NCI-H1417 treated with DMSO at 0.1 percent for 48 hours (cell line): ENCODE results near the gene MAN1B1.
"Not testable (repeated sequence)": the region's sequence is repeated elsewhere in the genome, so short reads cannot be mapped to it uniquely, and the experiment has no call there.

ENCODE experiments used
- DNase-seq: peaks from one replicate; lab custom pipeline; 2025; lab: John Stamatoyannopoulos, UW

Gene MAN1B1

DNA sequence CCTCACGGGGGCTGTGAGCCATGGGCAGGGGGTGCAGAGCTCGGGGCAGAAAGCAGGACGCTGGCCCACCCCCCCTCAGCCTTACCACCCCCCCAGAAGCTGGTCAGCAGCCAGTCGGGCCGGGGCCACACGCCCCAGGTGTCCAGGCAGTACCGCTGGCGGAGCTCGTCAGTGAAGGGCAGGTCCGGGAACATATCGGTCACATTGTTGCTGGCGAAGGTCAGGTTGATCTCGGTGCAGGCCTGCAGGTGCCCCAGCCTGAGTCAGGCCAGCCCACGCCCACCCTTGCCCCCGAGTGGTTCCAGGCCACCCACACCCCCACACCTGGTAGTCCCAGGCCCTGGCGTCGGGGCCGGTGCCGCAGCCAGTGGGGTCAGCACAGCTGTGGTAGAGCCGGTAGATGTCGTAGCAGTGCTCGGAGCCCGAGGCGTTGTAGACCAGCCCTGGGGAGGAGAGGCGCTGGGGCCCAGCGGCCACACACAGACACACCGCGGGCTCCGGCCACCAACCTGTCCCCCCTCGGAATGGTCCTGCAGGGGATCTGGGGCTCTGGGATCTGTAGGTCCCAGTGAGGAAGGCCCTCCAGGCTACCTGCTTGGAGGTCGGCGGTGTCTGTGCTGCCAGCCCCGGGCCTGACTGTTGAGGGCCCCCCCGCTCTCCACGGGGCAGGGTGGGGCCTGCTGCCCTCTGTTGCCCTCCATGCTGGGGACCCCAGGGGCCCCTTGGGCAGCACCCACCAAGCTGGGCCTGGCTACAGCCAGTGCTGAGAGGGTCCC lies 25.2 kb downstream of the MAN1B1 start:
- DNase-seq, result no peak

DNA sequence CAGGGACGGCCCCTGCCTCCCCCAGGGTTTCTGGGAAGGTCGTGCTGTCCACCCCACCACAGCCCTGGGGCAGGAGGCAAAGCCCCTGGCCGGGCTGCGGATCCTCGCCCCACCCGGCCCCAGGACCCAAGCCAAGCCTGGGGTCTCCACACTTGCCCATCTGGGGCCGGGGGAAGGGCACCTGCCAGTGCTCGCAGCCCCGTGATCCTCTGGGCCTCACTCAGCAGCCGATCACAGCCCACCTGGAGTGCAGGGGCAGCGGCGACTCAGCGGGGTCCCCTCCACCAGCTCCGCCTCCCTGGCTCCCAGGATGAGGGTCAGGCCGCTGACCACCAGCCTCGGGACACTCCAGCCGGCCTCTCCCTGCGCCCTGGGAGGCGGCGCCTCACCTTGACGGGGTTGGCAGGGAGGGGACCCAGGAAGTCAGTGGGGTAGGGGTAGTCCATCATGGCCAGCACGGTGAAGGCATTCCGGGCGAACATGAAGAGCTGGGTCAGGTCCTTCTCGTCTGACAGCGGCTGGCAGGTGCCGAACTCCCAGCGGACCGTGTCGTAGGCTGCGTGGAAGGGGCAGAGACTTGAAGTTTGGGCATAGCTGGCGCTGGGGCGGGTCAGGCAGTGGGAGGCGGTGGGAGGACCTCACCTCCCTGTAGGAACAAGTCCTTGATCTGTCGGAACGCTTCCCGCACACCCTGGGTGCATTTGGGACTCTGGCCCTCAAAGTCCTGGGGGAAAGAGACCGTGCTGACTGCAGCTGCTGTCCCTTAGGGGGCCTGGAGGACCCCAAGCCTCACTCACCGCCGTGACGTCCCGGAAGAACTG lies 26.0 kb downstream of the MAN1B1 start:
- no peak for DNase-seq

DNA sequence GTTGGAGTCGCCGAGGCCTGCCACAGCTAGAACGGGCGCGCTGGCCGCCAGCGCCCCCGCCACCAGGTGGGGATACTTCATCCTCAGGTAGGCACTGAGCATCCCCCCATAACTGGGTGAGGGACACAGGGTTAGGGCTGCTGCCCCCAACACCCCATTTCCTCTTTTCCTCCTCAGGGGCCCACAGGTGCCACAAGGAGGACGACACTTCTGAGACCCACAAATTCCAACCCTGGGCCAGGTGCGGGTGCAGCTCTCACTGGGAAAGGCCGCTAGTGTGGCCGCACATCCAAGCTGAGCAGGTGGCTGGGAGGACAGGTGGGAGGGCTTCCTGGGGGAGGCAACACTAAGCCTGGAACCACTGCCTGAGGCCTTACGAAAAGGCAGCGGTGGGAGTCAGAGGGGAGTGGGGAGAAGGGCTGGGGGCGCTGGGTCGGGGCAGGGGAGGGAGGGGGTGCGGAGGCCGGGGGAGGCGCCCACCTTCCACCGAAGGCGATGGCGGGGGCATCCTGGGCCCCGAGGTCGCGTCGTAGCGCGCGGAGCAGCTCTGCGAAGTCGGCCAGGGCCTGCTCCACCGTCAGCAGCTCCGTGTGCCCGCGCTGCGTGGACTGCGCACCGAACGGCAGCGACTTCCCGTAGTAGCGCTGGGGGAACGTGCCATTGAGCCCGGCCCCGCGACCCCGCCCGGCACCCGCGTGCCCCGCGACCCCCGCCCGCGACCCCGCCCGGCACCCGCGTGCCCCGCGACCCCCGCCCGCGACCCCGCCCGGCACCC lies 26.8 kb downstream of the MAN1B1 start:
- no peak for DNase-seq

DNA sequence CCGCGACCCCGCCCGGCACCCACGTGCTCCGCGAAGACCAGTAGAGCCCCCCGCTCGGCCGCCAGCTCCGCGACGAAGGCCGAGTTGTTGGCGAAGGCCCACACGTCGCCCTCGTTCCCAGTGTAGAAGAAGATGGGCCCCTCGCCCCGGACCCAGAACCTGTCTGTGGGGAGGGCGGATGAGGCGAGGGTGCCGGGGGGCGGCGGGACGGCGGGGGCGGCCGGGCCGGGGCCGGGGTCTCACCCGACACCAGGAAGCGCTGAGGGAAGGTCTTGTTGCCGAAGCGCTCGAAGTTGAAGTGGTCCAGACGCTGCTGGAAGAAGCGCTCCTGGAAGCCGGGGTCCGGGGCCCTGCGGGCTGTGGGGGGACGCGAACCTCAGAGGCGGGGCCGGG lies 27.4 kb downstream of the MAN1B1 start:
- DNase-seq, result no peak

DNA sequence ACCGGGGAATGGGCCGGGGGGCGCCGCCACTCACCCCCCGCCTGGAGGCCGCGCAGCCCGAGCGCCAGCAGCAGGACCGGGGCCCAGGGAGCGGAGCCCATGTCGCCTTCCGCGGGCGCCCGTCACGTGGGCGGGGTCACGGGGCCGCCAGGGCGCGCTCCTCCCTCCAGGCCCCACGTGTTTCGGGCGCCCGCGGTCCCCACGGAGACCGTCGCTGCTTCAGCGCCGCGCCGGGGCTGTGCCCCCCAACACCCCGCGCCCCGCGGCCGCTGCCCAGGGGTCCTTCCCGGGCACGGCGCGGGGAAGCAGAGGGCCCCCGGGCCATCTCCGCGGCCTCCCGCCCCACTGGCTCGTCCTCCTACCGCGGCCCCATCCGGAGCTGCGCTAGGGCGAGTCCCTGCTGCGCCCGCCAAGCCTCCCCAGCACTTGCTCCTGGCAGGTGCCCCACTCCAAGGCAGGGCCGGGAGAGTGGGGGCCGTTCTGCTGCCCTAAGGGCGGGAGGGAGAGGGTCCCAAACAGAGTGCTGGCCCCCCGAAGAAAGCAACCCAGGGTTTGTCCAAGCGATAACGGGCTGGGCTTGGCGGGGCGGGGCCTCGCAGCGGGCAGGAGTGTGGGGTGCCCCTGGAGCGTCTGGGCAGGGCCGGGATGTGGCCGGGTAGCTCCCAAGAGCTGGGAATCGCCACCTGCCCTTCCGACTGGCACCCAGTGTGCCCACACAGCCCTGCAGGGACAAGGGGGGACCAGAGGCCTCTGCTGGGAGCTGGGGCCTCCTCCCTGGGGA lies 28.0 kb downstream of the MAN1B1 start, which contains the start of gene DPP7:
Gene DPP7 (minus strand): TSS at position 121 of the 781 bp plus-strand sequence. CDS start 20 bp downstream, at position 101.
- DNase-seq, result no peak

DNA sequence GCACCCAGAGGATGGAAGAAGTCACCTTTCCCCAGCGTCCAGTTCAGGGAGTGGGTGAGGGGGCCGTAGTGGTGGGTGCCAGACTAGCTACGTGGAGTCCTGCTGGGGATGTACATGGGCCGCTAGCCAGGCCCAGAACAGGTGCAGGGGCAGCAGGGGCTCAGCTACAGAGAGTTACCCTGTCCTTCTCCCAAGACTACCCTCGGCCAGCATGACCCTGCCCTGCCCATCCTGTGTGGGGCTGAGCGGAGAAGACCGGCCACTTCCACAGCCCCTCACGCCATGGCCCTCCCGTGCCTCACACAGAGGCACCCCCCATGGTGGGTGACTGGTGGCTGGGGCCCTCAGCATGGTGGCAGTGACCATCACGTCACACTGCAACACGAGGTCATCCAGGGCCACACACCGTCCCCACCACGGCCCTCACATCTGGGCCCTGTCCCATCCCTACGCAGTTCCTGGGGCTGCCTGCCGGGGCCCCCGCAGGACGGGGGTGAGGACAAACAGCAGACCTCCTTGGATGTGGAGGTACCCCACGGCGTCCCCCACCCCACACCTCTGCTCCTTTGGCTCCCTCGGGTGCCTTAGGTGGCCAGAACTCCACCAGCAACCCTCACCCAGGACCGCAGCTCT lies 28.7 kb downstream of the MAN1B1 start:
- no peak for DNase-seq

DNA sequence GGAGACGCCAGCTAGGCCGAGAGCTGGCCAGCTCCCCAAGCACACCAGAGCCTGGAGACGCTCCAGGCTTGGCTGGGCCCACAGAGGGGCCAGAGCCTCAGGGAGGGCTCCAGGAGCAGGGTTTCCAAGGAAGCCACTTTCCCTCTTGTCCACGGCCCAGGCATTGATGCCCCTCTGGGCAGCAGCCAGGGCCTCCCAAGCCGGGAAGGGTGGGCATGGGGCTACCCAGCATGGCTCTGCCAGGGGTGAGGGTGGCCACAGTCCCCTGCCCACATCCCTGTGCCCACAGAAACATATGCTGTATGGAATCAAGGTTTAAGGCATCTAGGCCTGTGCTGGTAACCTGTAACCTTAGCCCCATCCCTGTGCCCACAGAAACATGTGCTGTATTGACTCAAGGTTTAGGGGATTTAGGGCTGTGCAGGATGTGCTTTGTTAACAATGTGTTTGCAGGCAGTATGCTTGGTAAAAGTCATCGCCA lies 29.3 kb downstream of the MAN1B1 start:
- no peak for DNase-seq

DNA sequence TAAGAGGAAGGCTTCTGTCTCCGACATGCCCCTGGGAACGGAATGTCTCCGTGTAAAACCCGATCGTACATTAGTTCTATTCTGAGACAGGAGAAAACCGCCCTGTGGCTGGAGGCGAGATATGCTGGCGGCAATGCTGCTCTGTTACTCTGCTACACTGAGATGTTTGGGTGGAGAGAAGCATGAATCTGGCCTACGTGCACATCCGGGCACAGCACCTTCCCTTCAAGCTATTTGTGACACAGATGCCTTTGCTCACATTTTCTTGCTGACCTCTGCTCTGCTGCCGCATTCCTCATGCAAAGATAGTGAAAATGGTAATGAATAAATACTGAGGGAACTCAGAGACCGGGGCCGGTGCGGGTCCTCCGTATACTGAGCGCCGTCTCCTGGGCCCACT lies 29.9 kb downstream of the MAN1B1 start:
- DNase-seq, result no peak

DNA sequence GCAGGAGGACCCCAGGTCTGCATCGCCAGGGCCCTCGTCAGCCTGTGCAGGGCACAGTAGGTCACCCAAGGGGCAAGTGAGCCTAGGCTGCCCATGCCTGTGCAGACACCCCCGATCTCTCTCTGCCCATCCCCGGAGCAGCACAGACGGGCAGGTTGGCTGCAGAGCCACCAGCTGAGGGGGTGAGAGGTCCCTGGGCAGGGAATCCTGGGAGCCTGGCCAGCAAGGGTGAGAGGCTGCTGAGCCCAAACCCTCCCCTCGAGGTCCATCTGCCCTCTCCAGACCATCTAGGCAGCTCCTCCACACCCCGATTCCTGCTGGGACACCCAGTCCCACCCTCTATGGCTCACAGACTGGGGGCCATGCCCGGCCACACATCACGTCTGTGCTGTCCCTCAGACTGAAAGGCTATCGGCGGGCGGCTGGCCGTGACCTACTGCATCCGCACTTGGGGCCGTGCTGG lies 30.5 kb downstream of the MAN1B1 start:
- DNase-seq, result no peak

DNA sequence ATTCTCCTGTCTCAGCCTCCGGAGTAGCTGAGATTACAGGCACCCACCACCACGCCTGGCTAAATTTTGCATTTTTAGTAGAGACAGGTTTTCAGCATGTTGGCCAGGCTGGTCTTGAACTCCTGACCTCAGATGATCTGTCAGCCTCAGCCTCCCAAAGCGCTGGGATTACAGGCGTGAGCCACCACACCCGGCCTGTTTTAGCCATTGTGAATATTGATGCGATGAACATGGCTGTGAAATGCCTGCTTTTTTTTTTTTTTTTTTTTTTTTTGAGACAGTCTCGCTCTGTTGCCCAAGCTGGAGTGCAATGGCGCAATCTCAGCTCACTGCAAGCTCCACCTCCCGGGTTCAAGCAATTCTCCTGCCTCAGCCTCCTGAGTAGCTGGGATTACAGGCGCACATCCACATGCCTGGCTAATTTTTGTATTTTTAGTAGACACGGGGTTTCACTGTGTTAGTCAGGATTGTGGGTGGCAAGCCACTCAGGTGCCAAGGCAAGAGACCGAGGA lies 31.4 kb downstream of the MAN1B1 start:
- DNase-seq, result not testable (repeated sequence)

DNA sequence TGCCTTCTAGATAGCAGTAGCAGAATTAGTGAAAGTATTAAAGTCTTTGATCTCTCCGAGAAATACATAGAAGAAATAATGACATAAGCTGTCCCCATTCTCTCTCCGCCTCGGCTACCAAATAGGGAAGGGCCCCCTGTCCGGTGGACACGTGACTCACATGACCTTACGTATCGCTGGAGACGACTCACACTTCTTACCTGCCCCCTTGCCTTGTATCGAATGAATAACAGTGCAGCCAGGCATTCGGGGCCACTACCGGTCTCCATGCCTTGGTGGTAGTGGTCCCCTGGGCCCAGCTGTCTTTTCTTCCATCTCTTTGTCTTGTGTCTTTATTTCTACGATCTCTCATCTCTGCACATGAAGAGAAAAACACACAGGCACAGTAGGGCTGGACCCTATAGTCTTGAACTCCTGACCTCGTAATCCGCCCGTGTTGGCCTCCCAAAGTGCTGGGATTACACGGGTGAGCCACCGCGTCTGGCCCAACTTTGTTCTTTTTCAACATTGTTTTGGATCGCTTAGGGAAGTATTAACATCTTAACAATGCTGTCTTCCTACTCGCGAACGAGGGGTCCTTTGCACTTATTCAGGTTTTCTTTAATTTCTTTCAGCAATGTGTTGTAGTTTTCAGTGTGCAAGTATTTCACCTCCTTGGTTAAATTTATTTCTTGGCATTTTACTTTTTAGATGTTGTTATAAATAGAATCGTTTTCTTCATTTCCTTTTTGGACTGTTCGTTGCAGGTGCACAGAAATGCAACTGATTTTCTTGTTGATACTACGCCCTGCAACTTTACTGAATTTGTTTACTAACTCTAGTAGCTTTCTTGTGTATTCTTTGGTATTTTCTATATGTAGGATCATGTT lies 35.4 kb downstream of the MAN1B1 start:
- DNase-seq, result not testable (repeated sequence)

DNA sequence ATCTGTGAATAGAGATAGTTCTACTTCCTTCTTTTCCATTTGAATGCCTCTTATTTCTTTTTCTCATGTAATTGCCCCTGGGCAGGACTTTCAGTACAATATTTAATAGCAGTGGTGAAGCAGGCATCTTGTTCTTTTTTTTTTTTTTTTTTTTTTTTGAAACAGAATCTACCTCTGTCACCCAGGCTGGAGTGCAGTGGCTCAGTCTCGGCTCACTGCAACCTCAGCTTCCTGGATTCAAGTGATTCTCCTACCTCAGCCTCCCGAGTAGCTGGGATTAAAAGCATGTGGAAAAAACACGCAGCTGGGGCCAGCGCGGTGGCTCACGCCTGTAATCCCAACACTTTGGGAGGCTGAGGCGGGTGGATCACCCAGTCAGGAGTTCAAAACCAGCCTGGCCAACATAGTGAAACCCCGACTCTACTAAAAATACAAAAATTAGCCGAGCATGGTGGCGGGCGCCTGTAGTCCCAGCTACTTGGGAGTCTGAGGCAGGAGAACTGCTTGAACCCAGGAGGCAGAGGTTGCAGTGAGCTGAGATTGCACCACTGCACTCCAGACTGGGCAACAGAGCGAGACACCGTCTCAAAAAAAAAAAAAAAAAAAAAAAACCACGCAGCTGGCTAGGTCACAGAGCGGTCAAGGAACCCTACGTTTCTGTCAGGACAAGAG lies 36.1 kb downstream of the MAN1B1 start:
- not testable (repeated sequence) for DNase-seq

DNA sequence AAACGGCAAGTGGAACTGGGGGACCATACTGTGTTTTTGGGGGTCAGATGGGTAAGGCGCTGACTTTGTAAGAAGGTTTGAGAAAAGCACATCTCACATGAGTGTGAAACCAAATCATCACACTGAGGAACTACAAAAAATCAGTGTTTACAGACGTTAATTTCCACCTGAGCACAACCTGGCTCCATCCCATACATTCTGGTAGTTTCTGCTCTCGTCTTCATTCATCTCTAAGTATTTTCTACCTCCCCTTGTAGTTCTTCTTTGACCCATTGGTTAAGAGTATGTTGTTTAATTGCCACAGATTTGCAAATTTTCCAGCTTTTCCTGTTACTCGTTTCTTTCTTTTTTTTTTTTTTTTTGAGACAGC lies 36.7 kb downstream of the MAN1B1 start:
- DNase-seq, result no peak

DNA sequence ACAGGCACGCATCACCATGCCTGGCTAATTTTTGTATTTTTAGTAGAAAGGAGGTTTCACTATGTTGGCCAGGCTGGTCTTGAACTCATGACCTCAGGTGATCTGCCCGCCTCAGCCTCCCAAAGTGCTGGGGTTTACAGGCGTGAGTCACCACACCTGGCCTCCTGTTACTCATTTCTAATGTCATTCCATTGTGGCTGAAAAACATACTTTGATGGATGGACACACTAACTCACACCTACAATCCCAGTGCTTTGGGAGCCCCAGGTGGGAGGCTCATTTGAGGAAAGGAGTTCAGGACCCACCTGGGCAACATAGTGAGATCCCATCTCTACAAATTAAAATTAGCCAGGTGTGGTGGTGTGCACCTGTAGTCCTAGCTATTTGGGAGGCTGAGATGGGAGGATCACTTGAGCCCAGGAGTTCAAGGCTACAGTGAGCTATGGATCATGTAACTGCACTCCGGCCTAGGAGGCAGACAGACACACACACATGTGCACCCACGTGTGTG lies 37.2 kb downstream of the MAN1B1 start:
- not testable (repeated sequence) for DNase-seq

DNA sequence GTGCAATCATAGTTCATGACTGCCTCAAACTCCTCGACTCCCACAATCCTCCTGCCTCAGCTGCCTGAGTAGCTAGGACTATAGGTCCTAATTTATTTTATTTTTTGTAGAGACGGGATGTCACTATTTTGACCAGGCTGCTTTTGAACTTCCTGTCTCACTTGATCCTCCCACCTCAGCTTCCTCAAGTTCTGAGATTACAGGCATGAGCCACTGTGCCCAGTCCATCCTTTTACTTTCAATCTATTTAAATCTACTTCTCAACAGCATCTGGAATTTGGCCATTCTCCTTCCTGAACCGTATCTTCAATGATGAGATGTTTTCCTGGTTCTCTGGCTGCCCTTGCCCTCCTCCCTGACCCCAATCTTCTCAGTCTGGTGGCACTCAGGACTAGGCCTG lies 40.0 kb downstream of the MAN1B1 start:
- DNase-seq, result no peak

DNA sequence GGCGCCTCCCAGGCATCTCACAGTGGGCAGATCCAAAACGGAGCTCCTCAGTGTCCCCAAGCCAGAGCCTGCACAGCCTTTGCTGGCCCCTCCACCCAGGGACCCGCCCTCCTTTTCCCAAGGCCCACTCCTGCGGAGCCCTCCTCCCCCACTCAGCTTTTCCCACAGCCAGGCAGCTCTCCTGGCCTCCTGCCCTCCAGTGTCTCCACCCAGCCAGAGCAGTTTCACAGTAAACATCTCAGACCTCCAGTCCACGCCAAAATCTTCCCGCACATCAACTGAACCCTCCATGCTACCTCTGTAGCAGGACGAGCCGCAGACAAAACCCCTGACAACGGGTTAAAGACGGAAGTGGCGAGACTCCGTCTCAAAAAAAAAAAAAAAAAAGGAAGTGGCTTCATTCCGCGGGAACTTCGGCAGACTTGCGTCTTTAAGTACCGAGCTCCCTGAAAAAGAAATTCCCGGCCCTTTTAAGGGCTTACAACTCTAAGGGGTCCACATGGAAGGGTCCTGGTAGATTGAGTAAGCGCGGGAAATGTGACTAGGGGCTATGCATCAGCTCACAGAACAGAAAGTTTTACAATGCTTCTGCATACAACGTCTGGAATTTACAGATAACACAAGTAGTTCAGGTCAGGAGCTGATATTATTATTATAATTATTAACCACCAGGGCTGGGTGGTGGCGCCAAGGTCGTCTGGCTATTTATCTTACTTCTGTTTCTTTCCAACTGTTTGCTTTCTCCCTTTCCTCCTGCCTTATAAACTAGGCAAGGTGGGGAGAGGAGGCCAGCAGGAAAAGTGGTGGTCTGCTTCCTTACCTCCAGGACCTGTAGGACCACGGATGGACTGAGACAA lies 40.7 kb downstream of the MAN1B1 start:
- DNase-seq, result no peak

DNA sequence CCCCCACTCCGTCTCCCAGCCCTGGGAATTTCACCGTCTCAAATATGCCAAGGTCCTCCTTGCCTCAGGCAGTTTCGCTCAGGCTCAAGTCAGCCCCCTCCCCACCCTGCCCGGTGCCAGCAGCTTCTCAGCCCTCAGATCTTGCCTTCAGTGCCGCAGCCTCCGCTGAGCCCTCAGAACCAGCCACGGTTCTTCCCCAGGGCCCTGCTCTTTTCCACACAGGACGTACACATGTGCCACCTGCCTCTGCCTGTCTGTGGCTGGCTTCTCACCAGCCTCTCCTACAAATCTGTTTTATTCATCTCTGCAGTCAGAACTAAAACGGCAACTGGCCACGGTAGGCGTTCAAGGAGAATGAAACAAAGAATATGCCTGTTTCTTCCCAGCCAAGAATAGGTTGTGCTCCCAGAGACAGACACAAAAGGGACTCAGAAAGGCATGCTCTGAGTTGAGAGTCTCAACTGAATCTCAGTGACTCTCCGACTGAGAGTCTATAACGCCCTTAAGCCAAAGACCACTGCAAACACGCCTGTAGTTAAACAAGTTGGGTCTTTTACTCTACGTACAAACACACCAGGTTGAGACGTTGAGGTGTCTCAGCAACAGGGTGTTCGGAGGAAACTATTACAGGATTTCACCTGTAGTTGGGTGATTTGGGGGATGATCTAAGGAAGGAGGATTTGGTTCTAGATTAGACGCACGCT lies 41.5 kb downstream of the MAN1B1 start:
- DNase-seq, result no peak
